ENCODE measurements around the gene ZYG11A. TPM values are rescaled to one million over a fixed set of nuclear protein-coding genes. Genes with fewer than 3 reads are reported as not detected.
A peak's percentile ranks its signal among the peaks of the same experiment; 100 is the strongest.
"Not testable (repeated sequence)": the region's sequence is repeated elsewhere in the genome, so short reads cannot be mapped to it uniquely, and the experiment has no call there.

ZYG11A gene
- total RNA-seq (not detected), polyA plus RNA-seq (not detected)

GRCh38 chr1:52842643-52843310, at the start of gene ZYG11A:
Gene ZYG11A, plus strand, starts transcription at chr1:52842760. Its CDS starts 124 bp downstream, at chr1:52842884.
- peak; percentile 86 to 97 (median 93) for ATAC-seq
- TF ChIP-seq, protein P1, sequence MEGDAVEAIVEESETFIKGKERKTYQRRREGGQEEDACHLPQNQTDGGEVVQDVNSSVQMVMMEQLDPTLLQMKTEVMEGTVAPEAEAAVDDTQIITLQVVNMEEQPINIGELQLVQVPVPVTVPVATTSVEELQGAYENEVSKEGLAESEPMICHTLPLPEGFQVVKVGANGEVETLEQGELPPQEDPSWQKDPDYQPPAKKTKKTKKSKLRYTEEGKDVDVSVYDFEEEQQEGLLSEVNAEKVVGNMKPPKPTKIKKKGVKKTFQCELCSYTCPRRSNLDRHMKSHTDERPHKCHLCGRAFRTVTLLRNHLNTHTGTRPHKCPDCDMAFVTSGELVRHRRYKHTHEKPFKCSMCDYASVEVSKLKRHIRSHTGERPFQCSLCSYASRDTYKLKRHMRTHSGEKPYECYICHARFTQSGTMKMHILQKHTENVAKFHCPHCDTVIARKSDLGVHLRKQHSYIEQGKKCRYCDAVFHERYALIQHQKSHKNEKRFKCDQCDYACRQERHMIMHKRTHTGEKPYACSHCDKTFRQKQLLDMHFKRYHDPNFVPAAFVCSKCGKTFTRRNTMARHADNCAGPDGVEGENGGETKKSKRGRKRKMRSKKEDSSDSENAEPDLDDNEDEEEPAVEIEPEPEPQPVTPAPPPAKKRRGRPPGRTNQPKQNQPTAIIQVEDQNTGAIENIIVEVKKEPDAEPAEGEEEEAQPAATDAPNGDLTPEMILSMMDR (IDR thresholded peaks at IDR 0.05) = peak in 1 of 4 donors; percentile 15
- WGBS, 2 donors = 3 to 4% methylated on average over 79 to 88 of the region's 88 CpGs
- H3K4me3 ChIP-seq = peak within 1 kb of the TSS; percentile 3 to 38 (median 26)
- intact Hi-C loops (cut with DNase I) = no loop called here
- H3K9me3 ChIP-seq = no peaks in the 10 kb centered on the region
- peaks cover 0 to 20% (median 0%) of the 10 kb centered on the region in 4 donors for H3K27me3 ChIP-seq
- peak; percentile 12 to 72 (median 40) for DNase-seq
- H3K27ac ChIP-seq = no peak within 1 kb of the TSS
- FAIRE-seq = no peak
- H3K36me3 ChIP-seq = no peaks in the 10 kb centered on the region
- H3K4me1 ChIP-seq = peaks cover 0 to 2% (median 0%) of the 10 kb centered on the region in 3 donors

GRCh38 chr1:52793717-52794116, 48.8 kb upstream of the ZYG11A start:
- H3K4me3 ChIP-seq; H3K4me1 ChIP-seq; H3K36me3 ChIP-seq; DNase-seq; H3K27ac ChIP-seq; H3K9me3 ChIP-seq; H3K27me3 ChIP-seq; ATAC-seq; FAIRE-seq; intact Hi-C loops (cut with DNase I): not testable (repeated sequence)
- 92% methylated on average over 7 of the region's 7 CpGs for WGBS, 2 donors

GRCh38 chr1:52795464-52795863, 47.1 kb upstream of the ZYG11A start:
- ATAC-seq = no peak
- Histone ChIP-seq H3K4me1 (no peaks in the 10 kb centered on the region), H3K27me3 (no peaks in the 10 kb centered on the region), H3K9me3 (no peaks in the 10 kb centered on the region), H3K4me3 (no peak overlapping the region), H3K36me3 (peaks cover 0 to 4% (median 0%) of the 10 kb centered on the region in 3 donors), H3K27ac (no peak overlapping the region)
- WGBS, 2 donors = 94 to 95% methylated on average over 3 of the region's 3 CpGs
- TF ChIP-seq, protein P1 (IDR thresholded peaks at IDR 0.05) = no peak
- intact Hi-C loops (cut with DNase I) = no loop called here
- FAIRE-seq = no peak
- DNase-seq = no peak

DNA sequence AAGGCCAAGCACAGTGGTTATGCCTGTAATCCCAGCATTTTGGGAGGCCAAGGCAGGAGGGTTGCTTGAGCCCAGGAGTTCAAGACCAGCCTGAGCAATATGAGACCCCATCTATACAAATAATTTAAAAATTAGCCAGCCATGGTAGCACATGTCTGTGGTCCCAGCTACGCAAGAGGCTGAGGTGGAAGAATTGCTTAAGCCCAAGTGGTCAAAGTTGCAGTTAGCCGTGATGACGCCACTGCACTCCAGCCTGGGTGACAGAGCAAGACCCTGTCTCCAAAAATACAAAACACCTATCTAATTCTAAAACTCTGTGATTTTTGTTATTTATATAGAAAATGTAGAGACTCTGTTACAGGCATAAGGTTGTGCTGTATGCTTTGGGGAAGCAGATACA, 44.2 kb upstream of the ZYG11A start:
- FAIRE-seq (no peak), ATAC-seq (no peak), DNase-seq (no peak)
- H3K27me3 ChIP-seq = no peaks in the 10 kb centered on the region
- TF ChIP-seq, protein P1 (IDR thresholded peaks at IDR 0.05) = no peak
- no peak overlapping the region for H3K27ac ChIP-seq
- peaks cover 0 to 16% (median 0%) of the 10 kb centered on the region in 3 donors for H3K36me3 ChIP-seq
- no peak overlapping the region for H3K4me3 ChIP-seq
- 97 to 99% methylated on average over 3 of the region's 3 CpGs for WGBS, 2 donors
- H3K4me1 ChIP-seq = no peaks in the 10 kb centered on the region
- no peaks in the 10 kb centered on the region for H3K9me3 ChIP-seq
- intact Hi-C loops (cut with DNase I) = no loop called here

DNA sequence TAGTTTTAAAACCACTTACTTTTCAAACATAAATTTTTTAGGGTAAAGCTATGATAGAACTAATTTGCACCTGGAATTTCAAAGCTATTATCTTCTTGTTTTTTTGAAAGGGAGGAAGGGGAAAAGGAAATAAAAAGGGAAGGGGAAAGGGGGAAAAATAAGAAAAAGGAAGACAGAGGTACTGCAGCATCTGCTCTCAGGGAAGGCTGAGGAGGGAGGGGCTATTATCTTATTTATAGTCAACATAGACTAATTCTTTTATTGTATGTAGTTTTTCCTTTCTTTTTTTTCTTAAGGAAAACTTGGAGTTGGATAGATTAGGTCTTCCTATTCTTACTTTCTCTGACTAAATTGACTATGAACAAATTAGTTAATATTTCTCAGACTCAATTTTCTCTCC, 41.5 kb upstream of the ZYG11A start:
- Histone ChIP-seq H3K4me1 (no peaks in the 10 kb centered on the region), H3K4me3 (no peak overlapping the region), H3K9me3 (no peaks in the 10 kb centered on the region), H3K27me3 (no peaks in the 10 kb centered on the region), H3K27ac (no peak overlapping the region), H3K36me3 (peaks cover 0 to 16% (median 0%) of the 10 kb centered on the region in 3 donors)
- DNase-seq (no peak), ATAC-seq (no peak), FAIRE-seq (no peak)
- intact Hi-C loops (cut with DNase I) = no loop called here
- TF ChIP-seq, protein P1 (IDR thresholded peaks at IDR 0.05) = no peak

DNA sequence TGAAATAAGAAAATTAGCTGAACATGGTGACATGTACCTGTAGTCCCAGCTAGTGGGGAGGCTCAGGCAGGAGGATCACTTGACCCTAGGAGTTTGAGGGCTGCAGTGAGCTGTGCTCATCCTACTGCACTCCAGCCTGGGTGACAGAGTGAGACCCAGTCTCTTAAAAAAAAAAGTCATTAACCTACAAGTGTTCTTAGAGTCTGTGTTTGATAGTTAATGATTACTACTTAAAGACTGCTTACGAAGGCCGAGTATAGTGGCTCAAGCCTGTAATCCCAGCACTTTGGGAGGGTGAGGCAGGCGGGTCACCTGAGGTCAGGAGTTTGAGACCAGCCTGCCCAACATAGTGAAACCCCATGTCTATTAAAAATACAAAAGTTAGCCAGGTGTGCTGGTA, 38.5 kb upstream of the ZYG11A start:
- H3K27me3 ChIP-seq; H3K4me3 ChIP-seq; H3K27ac ChIP-seq; FAIRE-seq; ATAC-seq; intact Hi-C loops (cut with DNase I); H3K9me3 ChIP-seq; DNase-seq; H3K4me1 ChIP-seq: not testable (repeated sequence)
- 86 to 87% methylated on average over 3 of the region's 3 CpGs for WGBS, 2 donors
- H3K36me3 ChIP-seq = peaks cover 0 to 12% (median 0%) of the 10 kb centered on the region in 3 donors
